ENCODE results near the gene ANKRD60.

Gene ANKRD60

GRCh38 chr20:58188527-58188926 is 39.9 kb downstream of the ANKRD60 start:
- DNase-seq = no peak

DNA sequence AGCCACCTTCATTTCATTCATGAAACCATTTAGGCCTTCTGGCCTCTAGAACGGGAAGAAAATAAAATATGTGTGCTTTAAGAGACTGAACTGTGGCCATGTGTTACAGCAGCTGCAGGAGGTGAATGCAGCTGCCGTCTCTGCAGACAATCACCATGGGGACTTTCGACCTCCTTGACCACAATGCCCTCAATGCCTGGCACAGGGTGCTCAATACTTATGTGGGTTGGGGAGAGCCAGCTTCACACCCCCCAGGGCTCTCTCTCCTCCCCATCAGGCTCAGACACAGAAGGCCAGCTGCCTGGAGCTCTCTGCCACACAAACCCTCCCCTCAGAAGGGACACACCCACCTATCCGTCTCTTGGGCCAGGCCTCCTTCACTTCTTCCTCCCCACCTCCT is 43.5 kb downstream of the ANKRD60 start:
- DNase-seq = no peak

DNA sequence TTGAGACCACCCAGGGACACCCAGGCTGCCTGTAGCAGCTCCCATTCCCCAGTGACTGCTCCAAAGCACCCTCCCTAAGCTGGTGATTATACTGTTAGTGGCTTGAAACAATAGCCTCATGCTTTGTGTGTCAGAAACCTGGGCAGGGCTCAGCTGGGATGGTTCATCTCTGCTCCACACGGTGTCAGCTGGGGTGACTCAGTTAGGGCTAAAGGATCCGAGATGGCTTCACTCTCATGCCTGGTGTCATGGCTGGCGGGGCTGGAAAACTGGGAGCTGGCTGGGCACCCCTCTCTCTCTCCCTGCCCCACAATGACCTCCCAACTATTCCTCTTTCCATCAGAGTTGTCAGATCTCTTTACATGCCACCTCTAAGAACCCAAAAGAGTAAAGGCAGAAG is 44.4 kb downstream of the ANKRD60 start:
- no peak for DNase-seq

GRCh38 chr20:58182521-58183140 is 45.8 kb downstream of the ANKRD60 start:
- DNase-seq = no peak

DNA sequence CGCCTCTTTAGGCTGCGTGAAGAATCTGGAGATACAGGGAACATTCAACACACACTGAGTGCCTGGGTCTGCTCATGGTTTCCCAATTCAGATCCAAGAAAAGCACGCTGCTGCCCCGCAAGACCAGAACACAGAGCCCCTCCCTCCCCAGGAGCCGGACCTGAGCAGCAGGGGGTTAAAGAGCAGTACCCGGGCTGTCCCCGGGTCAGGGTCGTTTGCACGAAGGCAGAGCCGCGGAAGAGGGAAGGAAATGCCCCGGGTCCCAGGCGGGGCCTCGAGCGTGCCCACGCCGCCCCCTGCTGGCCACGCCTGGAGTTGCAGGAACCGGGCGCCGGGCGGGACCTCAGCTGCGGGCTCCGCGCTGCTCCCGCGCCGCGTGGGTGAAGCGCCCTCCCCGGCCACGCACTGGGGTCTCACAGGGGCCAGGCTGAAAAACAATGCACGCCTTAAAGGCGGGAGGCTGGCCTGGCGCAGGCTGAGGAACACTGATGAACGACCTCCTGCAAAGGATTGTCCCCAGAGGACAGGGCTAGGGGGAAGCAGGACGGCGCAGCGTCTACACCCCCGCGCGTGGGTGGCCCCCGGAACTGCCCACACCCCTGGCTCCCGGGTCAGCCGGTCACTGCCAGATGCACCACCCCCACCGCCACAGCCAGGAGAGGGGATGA is 48.9 kb downstream of the ANKRD60 start:
- peak; percentile 49 for DNase-seq

GRCh38 chr20:58179083-58179431 is 49.4 kb downstream of the ANKRD60 start:
- DNase-seq = no peak

DNA sequence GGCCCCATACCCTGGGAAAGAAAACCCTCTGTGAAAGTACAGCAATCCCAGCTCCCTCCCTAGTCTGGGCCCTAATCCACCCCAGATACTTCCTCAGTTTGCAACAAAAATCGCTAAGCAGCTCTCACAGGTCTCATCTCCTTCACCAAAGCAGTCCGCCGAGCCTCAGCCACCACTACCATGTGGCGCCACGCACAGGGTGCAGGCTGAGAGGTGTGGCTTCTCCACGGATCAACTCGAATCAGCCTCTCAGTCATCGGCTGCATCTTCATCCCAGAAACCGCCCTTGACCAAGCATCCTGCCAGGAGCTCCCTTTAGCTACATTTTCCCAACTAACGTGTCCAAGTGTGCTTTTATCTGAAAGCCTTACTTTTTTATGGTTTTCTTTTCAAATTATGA is 50.7 kb downstream of the ANKRD60 start:
- no peak for DNase-seq

DNA sequence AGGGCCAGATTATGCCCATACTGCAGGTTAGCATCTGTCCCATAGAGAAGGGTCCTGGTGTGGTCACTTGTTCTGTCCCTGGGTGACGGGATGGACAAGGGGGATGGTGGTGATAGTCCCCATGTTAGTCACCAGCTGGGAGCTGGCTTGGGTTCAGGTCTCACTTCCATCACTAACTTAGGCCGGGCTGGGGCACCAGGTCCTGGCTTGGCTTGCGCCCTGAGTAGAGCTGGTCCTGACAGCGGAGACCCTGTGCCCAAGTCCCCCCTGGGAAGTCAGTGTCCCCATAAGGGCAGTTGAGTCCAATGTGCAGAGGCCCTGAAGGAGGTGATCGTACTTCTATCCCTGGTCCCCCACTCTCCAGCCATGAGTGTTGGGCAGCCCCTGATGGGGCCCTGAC is 52.6 kb downstream of the ANKRD60 start:
- DNase-seq = no peak

DNA sequence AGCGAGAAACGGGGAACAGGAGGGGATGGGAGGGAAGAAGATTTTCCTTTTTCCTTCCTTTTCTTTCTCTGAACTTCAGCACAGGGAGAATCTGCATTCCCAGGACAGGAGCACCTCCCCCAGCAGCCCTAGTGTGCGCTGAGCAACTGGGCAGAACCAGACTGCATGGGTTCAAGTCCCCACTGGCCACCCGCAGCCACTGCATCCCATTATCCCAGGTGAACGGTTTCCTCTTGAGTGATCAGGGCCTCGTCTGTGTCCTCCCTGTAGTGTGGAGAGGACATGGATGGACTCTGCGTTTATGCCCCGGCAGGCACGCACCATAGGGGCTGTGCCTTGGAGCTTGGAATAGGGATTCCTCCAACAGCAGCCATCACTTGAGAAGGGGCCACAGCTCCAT is 53.0 kb downstream of the ANKRD60 start:
- DNase-seq = no peak

DNA sequence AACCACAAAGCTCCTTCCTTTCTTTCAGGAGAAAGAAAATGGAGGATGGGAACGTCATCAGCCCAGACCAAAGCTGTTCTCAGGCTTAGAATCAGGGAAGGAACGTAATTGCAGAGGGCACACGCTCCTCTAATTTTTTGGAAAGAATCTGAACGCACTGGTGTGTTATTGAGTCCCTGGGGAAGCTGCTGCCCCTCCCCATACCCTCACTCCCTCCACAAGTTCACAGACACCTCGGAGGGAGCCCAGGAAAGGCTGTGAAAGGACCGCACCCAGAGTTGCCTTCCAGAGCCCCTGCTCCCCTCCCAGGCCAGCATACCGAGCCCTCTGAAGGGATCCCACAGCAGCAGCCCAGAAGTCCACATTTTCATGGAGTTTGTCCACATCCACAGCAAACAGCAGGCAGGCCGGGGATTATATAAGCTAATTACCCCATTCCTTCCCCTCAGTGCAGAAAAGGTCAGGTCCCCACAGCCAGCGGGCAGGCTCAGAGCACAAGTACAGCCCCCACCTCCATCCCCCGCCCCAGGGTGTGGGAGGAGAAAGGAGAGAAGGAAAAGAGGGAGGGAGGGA is 53.7 kb downstream of the ANKRD60 start:
- DNase-seq = no peak

DNA sequence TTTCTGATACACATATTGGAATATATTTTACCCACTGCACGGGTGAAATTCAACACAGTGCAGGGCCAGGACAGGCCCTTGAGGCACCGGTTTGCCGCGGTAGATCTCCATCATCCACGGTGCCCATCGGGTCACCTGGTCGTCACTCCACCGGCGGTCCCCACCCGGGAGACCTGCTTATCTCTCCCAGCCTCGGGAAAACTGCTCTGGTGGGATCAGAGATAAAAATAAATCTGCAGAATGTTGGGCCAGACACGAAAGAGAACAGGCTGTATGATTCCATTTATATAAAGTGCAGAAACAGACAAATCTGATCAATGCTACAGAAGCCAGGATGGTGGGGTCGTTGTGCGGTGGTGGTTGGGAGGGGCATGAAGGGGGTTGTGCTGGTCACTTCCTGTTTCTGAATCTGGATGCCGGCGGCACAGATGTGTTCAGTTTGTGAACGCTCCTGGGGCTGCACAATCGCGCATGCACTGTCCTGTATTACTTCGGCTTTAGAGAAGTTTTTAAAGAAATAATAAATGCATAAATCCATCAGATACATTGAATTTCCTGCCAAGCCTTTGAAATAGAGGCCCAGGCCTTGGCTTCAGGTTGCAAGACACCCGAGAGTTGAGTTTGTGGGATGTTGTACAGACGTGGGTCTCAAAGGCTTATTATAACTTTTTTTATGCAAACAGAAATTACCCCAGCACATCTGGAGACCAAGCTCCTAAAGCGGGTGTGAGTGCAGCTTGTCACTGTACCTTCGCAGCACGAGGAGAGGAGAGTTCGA is 54.3 kb downstream of the ANKRD60 start:
- DNase-seq = no peak

DNA sequence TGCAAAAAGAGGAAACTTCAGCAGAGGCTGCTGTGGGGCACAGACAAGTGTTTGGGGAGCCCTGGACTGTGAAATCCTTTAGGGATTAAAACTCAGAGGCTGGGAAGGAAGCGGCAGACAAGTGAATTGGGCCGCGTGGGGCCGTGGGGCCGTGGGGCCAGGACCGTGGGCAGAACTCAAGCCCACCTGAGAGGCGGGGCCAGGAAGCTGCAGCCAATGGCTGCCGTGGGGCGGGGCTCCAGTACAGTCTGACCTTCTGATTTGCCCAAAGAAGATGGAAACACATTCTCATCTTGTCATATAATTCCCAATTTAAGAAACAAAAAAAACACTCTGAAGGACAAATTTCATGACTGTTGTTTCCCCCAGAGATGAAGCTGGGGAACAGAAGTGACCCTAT is 55.4 kb downstream of the ANKRD60 start:
- DNase-seq = no peak

DNA sequence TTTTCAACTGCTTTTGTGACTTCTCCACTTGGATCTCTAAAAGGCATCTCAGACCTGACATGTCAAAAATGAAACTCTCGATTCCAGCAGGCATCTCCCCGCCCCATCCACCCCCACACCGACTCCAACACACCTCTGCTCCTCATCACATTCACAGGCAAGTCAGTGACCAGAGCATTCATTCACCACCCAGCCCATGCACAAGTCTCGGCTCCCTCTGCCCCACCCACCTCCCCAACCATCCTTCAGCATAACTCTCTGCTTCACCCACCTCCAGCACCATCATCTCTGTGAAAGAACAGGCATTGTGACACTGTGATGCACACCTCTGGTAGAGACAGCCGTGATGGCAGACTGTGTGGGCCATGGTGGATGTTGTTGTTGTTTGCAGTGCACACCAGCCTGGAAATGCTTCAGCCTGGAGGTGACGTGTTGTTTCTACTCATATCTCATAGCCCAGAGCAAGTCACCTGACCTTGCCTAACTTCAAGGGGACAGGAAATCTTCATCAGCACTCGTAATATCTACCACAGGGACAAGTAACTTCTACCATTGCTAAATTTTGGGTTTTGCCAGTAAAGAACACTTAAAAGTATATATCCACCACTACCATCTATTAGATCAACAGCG is 56.5 kb downstream of the ANKRD60 start:
- no peak for DNase-seq

DNA sequence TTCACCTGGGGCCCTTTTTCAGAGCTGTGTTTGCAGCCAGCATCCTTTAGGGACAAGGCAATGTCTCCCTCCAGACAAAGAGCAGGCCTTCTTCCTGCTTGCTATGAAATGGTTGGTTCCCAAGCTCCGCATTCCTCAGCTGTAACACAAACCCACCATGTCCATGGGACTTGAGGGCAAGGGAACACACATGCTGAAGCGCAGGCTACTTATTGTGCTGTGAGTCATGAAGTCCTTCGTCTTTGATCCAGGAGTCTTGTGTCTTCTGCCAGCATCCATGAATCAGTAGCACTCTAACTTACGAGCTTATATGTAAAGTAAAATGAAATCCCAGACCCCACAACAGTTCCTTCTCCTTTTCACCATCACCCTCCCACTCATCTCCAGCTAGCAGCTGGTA is 59.0 kb downstream of the ANKRD60 start:
- no peak for DNase-seq

DNA sequence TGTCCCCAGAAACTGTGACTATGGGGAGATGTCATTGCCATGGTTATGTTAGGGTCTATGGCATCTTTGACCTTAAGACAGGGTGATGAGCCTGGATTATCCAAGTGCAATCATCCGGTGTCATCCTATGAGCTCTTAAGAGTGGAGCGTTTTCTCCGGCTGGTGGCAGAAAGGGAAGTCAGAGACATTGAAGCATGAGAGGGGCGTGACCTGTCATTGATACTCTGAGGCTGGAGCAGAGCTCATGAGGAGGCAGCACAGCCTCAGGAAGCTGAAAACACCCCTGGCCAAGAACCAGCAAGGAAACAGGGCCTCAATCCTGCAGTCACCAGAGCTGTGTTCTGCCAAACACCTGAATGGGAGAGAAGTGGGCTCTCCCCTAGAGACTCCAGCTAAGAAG is 59.6 kb downstream of the ANKRD60 start:
- DNase-seq = no peak

GRCh38 chr20:58167759-58168158 is 60.7 kb downstream of the ANKRD60 start:
- no peak for DNase-seq
